Neural progenitor cell (in vitro differentiated cells): ENCODE data around the gene IRX4. TPM values are rescaled to one million over a fixed set of nuclear protein-coding genes. Genes with fewer than 3 reads are reported as not detected.

Source experiments
- DNase-seq: peaks from one replicate; pipeline ENCODE4 v3.0.0-alpha.2; 2016; ENCODE audit warnings: low spot score
- H2AFZ ChIP-seq: fragments of 200-600 bp; sonication (generic); replicated peaks from 2 replicates; pipeline ENCODE4 v1.6.1; 2016; ENCODE audit warnings: antibody characterized with exemption
- H3F3A ChIP-seq: fragments of 200-600 bp; sonication (generic); 2 replicates; pipeline ENCODE4 v1.6.1; 2016; ENCODE audit warnings: antibody characterized with exemption, low read depth
- H3K27ac ChIP-seq: fragments of 200-600 bp; sonication (generic); 2 replicates; pipeline ENCODE4 v1.5.1; 2016; ENCODE audit warnings: mild to moderate bottlenecking
- H3K27me3 ChIP-seq: fragments of 200-600 bp; sonication (generic); 2 replicates; pipeline ENCODE4 v1.6.1; 2016; ENCODE audit warnings: mild to moderate bottlenecking, moderate library complexity
- H3K36me3 ChIP-seq: fragments of 200-600 bp; sonication (generic); 2 replicates; pipeline ENCODE4 v1.5.1; 2016
- H3K4me1 ChIP-seq: fragments of 200-600 bp; sonication (generic); 2 replicates; pipeline ENCODE4 v1.6.1; 2016; ENCODE audit warnings: mixed run types
- H3K4me2 ChIP-seq: fragments of 200-600 bp; sonication (generic); 2 replicates; pipeline ENCODE4 v1.6.1; 2016
- H3K4me3 ChIP-seq: fragments of 200-600 bp; sonication (generic); 2 replicates; pipeline ENCODE4 v1.5.1; 2016
- H3K79me2 ChIP-seq: fragments of 200-600 bp; sonication (generic); 2 replicates; pipeline ENCODE4 v1.6.1; 2016; ENCODE audit warnings: low read depth
- H3K9ac ChIP-seq: fragments of 200-600 bp; sonication (generic); 2 replicates; pipeline ENCODE4 v1.6.1; 2016
- H3K9me3 ChIP-seq: fragments of 200-600 bp; sonication (generic); 2 replicates; pipeline ENCODE4 v1.5.1; 2016; ENCODE audit warnings: low read depth
- H4K20me1 ChIP-seq: fragments of 200-600 bp; sonication (generic); 2 replicates; pipeline ENCODE4 v1.6.1; 2016; ENCODE audit warnings: low read depth
- H3K27ac Mint-ChIP-seq: 3 replicates; pipeline ENCODE4 v1.8.0; 2021; ENCODE audit warnings: mixed read lengths
- H3K27me3 Mint-ChIP-seq: 2 replicates; pipeline ENCODE4 v1.8.0; 2022; ENCODE audit warnings: low read depth, mild to moderate bottlenecking, inconsistent platforms, moderate library complexity, mixed read lengths; ENCODE audit not compliant: insufficient read depth
- H3K36me3 Mint-ChIP-seq: 3 replicates; pipeline ENCODE4 v1.8.0; 2021; ENCODE audit warnings: mixed read lengths
- H3K4me1 Mint-ChIP-seq: 3 replicates; pipeline ENCODE4 v1.8.0; 2021; ENCODE audit warnings: mixed read lengths
- H3K4me3 Mint-ChIP-seq: 3 replicates; pipeline ENCODE4 v1.8.0; 2021; ENCODE audit warnings: mild to moderate bottlenecking, moderate library complexity, mixed read lengths
- H3K9me3 Mint-ChIP-seq: 3 replicates; pipeline ENCODE4 v1.8.0; 2020; ENCODE audit warnings: mixed read lengths
- EZH2 ChIP-seq: fragments of 200-600 bp; sonication (generic); IDR thresholded peaks from 2 replicates; pipeline ENCODE4 v1.6.1; 2017; ENCODE audit warnings: antibody characterized with exemption, mild to moderate bottlenecking, moderate library complexity
- EZH2phosphoT487 ChIP-seq: fragments of 200-600 bp; sonication (generic); IDR thresholded peaks from 2 replicates; pipeline ENCODE4 v1.6.1; 2017; ENCODE audit warnings: antibody characterized with exemption
- total RNA-seq: library from RNA; depleted of rRNA; stranded (reverse); fragments of >200 nt; gene quantifications from 2 replicates; pipeline ENCODE4 v1.2.3, GENCODE V29; 2015; ENCODE audit warnings: low replicate concordance
- TF ChIP-seq, protein P1 (sequence below): fragments of 200-600 bp; sonication (generic); IDR thresholded peaks from 2 replicates; pipeline ENCODE4 v1.5.1; 2017; ENCODE audit warnings: antibody characterized with exemption, mild to moderate bottlenecking

IRX4 gene
- total RNA-seq, 1 donor from 2014 or later = not detected

DNA sequence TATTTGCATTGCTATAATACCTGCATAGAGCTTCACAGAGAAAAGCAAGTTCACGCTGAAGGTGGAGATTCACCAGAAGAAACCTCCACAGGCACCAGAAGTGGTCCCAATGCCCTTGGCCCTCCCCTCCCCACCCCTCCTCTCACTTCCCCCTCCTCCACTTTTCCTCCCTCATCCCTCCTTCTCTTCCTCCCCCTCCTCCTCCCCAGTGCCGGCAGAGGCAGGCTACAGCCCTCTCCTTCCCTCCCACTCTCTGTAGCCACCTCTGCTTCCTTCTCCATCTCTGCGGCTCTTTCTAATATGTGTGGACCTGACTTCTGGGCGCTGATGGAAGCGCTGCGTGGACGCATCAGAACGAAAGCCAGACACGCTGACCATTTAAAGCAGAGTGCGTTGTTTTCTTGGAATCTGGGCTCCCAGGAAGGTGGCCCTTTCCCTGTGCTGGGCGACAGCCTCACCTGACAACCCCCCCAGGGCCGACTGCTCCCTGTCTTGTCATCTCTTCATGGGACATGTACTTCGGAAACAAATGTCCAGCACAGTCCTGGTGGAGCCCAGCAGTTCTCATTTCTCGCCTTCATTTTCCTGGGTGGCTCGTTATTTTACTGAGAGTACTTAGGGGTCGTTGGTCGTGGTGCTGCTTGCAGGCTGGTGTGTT is 52.0 kb downstream of the IRX4 start:
- H3K4me2 ChIP-seq = no peak overlapping the region
- H3K27ac Mint-ChIP-seq = no peak overlapping the region
- H3K4me1 ChIP-seq = peaks cover 30% of the 10 kb centered on the region
- peaks cover 10% of the 10 kb centered on the region for H3F3A ChIP-seq
- no peak overlapping the region for H3K4me3 Mint-ChIP-seq
- no peaks in the 10 kb centered on the region for H3K9me3 Mint-ChIP-seq
- H2AFZ ChIP-seq = no peak overlapping the region
- H3K27ac ChIP-seq = no peak overlapping the region
- no peaks in the 10 kb centered on the region for H3K36me3 ChIP-seq
- DNase-seq = no peak
- no peak overlapping the region for H3K9ac ChIP-seq
- no peak for TF ChIP-seq EZH2
- TF ChIP-seq, protein P1, sequence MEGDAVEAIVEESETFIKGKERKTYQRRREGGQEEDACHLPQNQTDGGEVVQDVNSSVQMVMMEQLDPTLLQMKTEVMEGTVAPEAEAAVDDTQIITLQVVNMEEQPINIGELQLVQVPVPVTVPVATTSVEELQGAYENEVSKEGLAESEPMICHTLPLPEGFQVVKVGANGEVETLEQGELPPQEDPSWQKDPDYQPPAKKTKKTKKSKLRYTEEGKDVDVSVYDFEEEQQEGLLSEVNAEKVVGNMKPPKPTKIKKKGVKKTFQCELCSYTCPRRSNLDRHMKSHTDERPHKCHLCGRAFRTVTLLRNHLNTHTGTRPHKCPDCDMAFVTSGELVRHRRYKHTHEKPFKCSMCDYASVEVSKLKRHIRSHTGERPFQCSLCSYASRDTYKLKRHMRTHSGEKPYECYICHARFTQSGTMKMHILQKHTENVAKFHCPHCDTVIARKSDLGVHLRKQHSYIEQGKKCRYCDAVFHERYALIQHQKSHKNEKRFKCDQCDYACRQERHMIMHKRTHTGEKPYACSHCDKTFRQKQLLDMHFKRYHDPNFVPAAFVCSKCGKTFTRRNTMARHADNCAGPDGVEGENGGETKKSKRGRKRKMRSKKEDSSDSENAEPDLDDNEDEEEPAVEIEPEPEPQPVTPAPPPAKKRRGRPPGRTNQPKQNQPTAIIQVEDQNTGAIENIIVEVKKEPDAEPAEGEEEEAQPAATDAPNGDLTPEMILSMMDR = no peak
- no peak for TF ChIP-seq EZH2phosphoT487
- H3K4me3 ChIP-seq = no peak overlapping the region
- peaks cover 15% of the 10 kb centered on the region for H3K36me3 Mint-ChIP-seq
- peaks cover 32% of the 10 kb centered on the region for H3K4me1 Mint-ChIP-seq
- H4K20me1 ChIP-seq = no peaks in the 10 kb centered on the region
- H3K27me3 ChIP-seq = peaks cover 4% of the 10 kb centered on the region
- H3K79me2 ChIP-seq = no peaks in the 10 kb centered on the region
- peaks cover 8% of the 10 kb centered on the region for H3K27me3 Mint-ChIP-seq
- no peaks in the 10 kb centered on the region for H3K9me3 ChIP-seq

DNA sequence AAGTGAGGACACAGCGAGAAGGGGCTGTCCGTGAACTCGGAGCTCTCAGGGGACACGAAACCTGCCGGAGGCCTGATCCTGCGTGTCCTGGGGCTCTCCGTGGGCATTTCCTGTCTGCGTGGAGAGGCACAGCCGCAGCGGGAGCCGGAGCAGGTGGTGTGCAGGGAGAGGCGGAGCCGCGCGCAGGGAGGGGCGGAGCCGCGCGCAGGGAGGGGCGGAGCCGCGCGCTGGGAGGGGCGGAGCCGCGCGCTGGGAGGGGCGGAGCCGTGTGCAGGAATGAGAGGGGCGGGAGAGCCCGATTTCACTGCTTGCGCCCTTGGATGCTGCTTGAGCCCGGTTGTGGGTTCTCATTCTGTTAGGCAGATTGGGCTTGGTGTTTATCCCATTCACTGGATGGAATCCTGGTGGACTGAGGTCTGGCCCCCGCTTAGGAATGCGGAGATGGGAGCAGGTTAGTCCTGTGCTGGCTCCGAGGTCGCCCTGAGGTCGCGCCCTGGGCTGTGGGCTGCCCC is 54.8 kb downstream of the IRX4 start:
- TF ChIP-seq EZH2 (no peak), EZH2phosphoT487 (no peak)
- TF ChIP-seq, protein P1 = no peak
- Mint-ChIP-seq H3K36me3 (peaks cover 15% of the 10 kb centered on the region), H3K4me3 (no peak overlapping the region), H3K9me3 (no peaks in the 10 kb centered on the region), H3K27ac (no peak overlapping the region), H3K27me3 (peaks cover 2% of the 10 kb centered on the region), H3K4me1 (peaks cover 15% of the 10 kb centered on the region)
- Histone ChIP-seq H3K9me3 (no peaks in the 10 kb centered on the region), H3K27me3 (no peaks in the 10 kb centered on the region), H3F3A (no peaks in the 10 kb centered on the region), H3K4me2 (no peak overlapping the region), H2AFZ (no peak overlapping the region), H3K4me3 (no peak overlapping the region), H3K27ac (no peak overlapping the region), H3K79me2 (no peaks in the 10 kb centered on the region), H4K20me1 (peaks cover 3% of the 10 kb centered on the region), H3K9ac (no peak overlapping the region), H3K36me3 (no peaks in the 10 kb centered on the region), H3K4me1 (peaks cover 15% of the 10 kb centered on the region)
- DNase-seq = peak; percentile 39

Other genes with a start within 250 kb of the IRX4 start
- 22.2 and 30.2 TPM in 2 replicates for gene MRPL36, start 83.1 kb downstream of the IRX4 start, total RNA-seq
- gene NDUFS6, start 81.5 kb downstream of the IRX4 start, total RNA-seq = 54.2 TPM in 2 replicates